Measurements from ENCODE around the gene SMIM38. TPM values are rescaled to one million over a fixed set of nuclear protein-coding genes. Genes with fewer than 3 reads are reported as not detected.

The SMIM38 gene
- polyA plus RNA-seq, 1 of the 3 experiments (the other 2 are of a cell fraction), result 0.13 TPM

DNA sequence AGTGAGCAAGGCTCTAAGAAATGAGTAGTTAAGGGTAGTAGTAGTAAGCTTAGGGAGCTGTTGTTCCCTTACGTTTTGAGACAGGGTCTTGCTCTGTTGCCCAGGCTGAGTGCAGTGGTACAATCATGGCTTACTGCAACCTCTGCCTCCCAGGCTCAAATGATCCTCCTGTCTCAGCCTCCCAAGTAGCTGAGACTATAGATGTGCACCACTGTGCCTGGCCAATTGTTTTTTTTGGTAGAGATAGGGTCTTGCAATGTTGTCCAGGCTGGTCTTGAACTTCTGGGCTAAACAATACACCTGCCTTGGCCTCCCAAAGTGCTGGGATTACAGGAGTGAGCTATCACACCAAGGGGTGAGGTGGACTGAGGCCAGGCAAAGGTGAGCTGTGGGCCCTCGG lies 10.0 kb downstream of the SMIM38 start:
- no peaks in the 10 kb centered on the region for H3K79me2 ChIP-seq (ENCODE audit: insufficient read depth)
- POLR2A ChIA-PET, result no interaction called here
- peaks cover 7% of the 10 kb centered on the region for H3F3A ChIP-seq (replicated peaks; ENCODE audit: insufficient read depth)
- H3K4me1 ChIP-seq (ENCODE audit: control insufficient read depth in 1 of 2, insufficient read depth in 2 of 2, low read depth in 1 of 2, low read length in 1 of 2), result peaks cover 5 to 13% of the 10 kb centered on the region in 2 experiments; a peak in 3 of 4 replicates
- no peak overlapping the region for H3K9ac ChIP-seq
- H2AFZ ChIP-seq (ENCODE audit: low read depth), result no peak overlapping the region
- CTCF ChIA-PET, result no interaction called here
- H4K20me1 ChIP-seq (ENCODE audit: insufficient read depth), result no peaks in the 10 kb centered on the region
- no peak overlapping the region for H3K27ac ChIP-seq (ENCODE audit: low read depth in 2 of 2, low read length in 1 of 2)
- WGBS (ENCODE audit: low lambda C conversion rate), result 77% methylated on average over 1 of the region's 2 CpGs
- peaks cover 0 to 4% of the 10 kb centered on the region in 2 experiments for H3K36me3 ChIP-seq (replicated peaks in 1 of 2; ENCODE audit: control insufficient read depth in 1 of 2, insufficient read depth in 2 of 2, low read length in 1 of 2)
- TF ChIP-seq NFIC (IDR thresholded peaks at IDR 0.05; ENCODE audit: borderline replicate concordance) (no peak), GATA2 (CRISPR knock-in tag; IDR thresholded peaks at IDR 0.05) (no peak), SIN3A (IDR thresholded peaks at IDR 0.05; ENCODE audit: borderline replicate concordance, low read depth, low read length) (no peak), TEAD4 (IDR thresholded peaks at IDR 0.05; ENCODE audit: borderline replicate concordance, insufficient read depth) (no peak), TAF1 (IDR thresholded peaks at IDR 0.05; ENCODE audit: borderline replicate concordance, low read depth, low read length) (no peak), YY1 (IDR thresholded peaks at IDR 0.05; ENCODE audit: low read depth) (no peak), POLR2AphosphoS5 (IDR thresholded peaks at IDR 0.05; ENCODE audit: low read depth, low read length) (no peak)
- TF ChIP-seq, protein P1, sequence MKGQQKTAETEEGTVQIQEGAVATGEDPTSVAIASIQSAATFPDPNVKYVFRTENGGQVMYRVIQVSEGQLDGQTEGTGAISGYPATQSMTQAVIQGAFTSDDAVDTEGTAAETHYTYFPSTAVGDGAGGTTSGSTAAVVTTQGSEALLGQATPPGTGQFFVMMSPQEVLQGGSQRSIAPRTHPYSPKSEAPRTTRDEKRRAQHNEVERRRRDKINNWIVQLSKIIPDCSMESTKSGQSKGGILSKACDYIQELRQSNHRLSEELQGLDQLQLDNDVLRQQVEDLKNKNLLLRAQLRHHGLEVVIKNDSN (IDR thresholded peaks at IDR 0.05; ENCODE audit: borderline replicate concordance, low read depth), result no peak
- TF ChIP-seq, protein P2, sequence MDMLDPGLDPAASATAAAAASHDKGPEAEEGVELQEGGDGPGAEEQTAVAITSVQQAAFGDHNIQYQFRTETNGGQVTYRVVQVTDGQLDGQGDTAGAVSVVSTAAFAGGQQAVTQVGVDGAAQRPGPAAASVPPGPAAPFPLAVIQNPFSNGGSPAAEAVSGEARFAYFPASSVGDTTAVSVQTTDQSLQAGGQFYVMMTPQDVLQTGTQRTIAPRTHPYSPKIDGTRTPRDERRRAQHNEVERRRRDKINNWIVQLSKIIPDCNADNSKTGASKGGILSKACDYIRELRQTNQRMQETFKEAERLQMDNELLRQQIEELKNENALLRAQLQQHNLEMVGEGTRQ (IDR thresholded peaks at IDR 0.05; ENCODE audit: borderline replicate concordance, low read depth, low read length), result no peak
- TF ChIP-seq, protein P3, sequence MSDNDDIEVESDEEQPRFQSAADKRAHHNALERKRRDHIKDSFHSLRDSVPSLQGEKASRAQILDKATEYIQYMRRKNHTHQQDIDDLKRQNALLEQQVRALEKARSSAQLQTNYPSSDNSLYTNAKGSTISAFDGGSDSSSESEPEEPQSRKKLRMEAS (IDR thresholded peaks at IDR 0.05; ENCODE audit: low read depth), result no peak
- no peak for DNase-seq
- peaks cover 10% of the 10 kb centered on the region; the same call in 1 of the 2 replicates for H3K9me3 ChIP-seq
- no peaks in the 10 kb centered on the region for H3K9me2 ChIP-seq
- no peaks in the 10 kb centered on the region for H3K27me3 ChIP-seq (ENCODE audit: insufficient read depth)
- no peak overlapping the region for H3K4me2 ChIP-seq
- no peak overlapping the region for H3K4me3 ChIP-seq (ENCODE audit: low read depth in 2 of 2, low read length in 1 of 2)

DNA sequence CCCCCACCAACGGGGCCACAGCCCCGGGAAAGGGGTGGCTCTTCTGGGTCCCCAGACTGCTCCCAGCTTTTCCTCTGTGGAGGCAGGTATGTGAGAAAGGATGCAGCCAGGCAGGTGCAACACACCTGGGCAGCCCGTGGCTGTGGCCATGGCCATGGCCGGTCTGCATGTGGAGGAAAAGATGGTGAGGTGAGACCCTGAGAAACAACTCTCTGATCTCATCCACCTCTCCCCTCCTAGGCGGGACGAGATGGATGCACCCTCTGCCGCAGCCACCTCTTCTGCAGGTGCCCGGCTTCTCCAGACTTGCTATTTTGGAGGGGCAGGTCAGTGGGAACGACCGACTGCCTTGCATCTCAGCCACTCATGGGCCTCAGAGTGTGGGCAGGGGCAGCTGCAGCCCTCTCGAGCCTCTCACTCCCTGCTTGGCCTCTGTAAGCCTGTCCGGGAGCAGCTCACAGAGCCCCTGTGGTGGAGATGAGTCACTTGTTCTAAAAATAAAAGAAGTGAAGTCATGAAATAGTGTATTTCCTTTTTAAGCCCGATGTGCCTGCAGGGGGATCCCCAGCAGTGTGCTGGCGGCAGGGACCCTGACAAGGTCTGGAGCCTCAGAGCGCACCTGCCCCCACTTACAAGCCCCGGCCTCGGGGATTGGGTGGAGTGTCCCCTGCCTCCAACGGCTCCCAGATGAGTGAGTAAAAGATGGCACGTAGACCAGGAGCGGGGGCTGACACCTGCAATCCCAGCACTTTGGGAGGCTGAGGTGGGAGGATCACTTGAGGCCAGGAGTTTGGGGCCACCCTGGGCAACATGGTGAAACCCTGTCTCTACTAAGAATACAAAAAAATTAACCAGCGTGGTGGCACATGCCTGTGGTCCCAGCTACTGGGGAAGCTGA lies 10.7 kb downstream of the SMIM38 start:
- no peak overlapping the region for H3K4me3 ChIP-seq (ENCODE audit: low read depth in 2 of 2, low read length in 1 of 2)
- CTCF ChIA-PET, result no interaction called here
- no peaks in the 10 kb centered on the region for H3K27me3 ChIP-seq (ENCODE audit: insufficient read depth)
- no peaks in the 10 kb centered on the region for H3K9me2 ChIP-seq
- H2AFZ ChIP-seq (ENCODE audit: low read depth), result 0 out of 2 replicates have a peak overlapping the region, but pooled peaks have one; percentile 32
- H3K9ac ChIP-seq, result peak overlapping the region; percentile 15; the same call in 1 of the 2 replicates
- peaks cover 0 to 4% of the 10 kb centered on the region in 2 experiments for H3K36me3 ChIP-seq (replicated peaks in 1 of 2; ENCODE audit: control insufficient read depth in 1 of 2, insufficient read depth in 2 of 2, low read length in 1 of 2)
- H3K4me2 ChIP-seq, result peak overlapping the region; percentile 43
- H4K20me1 ChIP-seq (ENCODE audit: insufficient read depth), result no peaks in the 10 kb centered on the region
- H3K4me1 ChIP-seq (ENCODE audit: control insufficient read depth in 1 of 2, insufficient read depth in 2 of 2, low read depth in 1 of 2, low read length in 1 of 2), result peaks cover 8 to 13% of the 10 kb centered on the region in 2 experiments; a peak in 3 of 4 replicates
- 42% methylated on average over 18 of the region's 21 CpGs for WGBS (ENCODE audit: low lambda C conversion rate)
- H3K79me2 ChIP-seq (ENCODE audit: insufficient read depth), result no peaks in the 10 kb centered on the region
- POLR2A ChIA-PET, result no interaction called here
- peak; percentile 46 for DNase-seq
- H3F3A ChIP-seq (replicated peaks; ENCODE audit: insufficient read depth), result peaks cover 7% of the 10 kb centered on the region
- H3K27ac ChIP-seq (ENCODE audit: low read depth in 2 of 2, low read length in 1 of 2), result peak overlapping the region in 1 of 2 experiments; percentile 32; a peak in 2 of 4 replicates
- H3K9me3 ChIP-seq, result peaks cover 10% of the 10 kb centered on the region; the same call in 1 of the 2 replicates
- TF ChIP-seq, protein P4, sequence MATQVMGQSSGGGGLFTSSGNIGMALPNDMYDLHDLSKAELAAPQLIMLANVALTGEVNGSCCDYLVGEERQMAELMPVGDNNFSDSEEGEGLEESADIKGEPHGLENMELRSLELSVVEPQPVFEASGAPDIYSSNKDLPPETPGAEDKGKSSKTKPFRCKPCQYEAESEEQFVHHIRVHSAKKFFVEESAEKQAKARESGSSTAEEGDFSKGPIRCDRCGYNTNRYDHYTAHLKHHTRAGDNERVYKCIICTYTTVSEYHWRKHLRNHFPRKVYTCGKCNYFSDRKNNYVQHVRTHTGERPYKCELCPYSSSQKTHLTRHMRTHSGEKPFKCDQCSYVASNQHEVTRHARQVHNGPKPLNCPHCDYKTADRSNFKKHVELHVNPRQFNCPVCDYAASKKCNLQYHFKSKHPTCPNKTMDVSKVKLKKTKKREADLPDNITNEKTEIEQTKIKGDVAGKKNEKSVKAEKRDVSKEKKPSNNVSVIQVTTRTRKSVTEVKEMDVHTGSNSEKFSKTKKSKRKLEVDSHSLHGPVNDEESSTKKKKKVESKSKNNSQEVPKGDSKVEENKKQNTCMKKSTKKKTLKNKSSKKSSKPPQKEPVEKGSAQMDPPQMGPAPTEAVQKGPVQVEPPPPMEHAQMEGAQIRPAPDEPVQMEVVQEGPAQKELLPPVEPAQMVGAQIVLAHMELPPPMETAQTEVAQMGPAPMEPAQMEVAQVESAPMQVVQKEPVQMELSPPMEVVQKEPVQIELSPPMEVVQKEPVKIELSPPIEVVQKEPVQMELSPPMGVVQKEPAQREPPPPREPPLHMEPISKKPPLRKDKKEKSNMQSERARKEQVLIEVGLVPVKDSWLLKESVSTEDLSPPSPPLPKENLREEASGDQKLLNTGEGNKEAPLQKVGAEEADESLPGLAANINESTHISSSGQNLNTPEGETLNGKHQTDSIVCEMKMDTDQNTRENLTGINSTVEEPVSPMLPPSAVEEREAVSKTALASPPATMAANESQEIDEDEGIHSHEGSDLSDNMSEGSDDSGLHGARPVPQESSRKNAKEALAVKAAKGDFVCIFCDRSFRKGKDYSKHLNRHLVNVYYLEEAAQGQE (IDR thresholded peaks at IDR 0.05; ENCODE audit: low read depth, low read length), result no peak
- TF ChIP-seq, protein P5, sequence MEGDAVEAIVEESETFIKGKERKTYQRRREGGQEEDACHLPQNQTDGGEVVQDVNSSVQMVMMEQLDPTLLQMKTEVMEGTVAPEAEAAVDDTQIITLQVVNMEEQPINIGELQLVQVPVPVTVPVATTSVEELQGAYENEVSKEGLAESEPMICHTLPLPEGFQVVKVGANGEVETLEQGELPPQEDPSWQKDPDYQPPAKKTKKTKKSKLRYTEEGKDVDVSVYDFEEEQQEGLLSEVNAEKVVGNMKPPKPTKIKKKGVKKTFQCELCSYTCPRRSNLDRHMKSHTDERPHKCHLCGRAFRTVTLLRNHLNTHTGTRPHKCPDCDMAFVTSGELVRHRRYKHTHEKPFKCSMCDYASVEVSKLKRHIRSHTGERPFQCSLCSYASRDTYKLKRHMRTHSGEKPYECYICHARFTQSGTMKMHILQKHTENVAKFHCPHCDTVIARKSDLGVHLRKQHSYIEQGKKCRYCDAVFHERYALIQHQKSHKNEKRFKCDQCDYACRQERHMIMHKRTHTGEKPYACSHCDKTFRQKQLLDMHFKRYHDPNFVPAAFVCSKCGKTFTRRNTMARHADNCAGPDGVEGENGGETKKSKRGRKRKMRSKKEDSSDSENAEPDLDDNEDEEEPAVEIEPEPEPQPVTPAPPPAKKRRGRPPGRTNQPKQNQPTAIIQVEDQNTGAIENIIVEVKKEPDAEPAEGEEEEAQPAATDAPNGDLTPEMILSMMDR (IDR thresholded peaks at IDR 0.05), result peak; percentile 48
- TF ChIP-seq, protein P3 (IDR thresholded peaks at IDR 0.05; ENCODE audit: low read depth), result peak; percentile 43; the same call in 1 of the 2 replicates
- TF ChIP-seq TCF12 (IDR thresholded peaks at IDR 0.05) (peak; percentile 58), RXRA (IDR thresholded peaks at IDR 0.05; ENCODE audit: borderline replicate concordance, low read depth) (no peak; the same call in 1 of the 2 replicates), MEF2A (IDR thresholded peaks at IDR 0.05; ENCODE audit: borderline replicate concordance, low read depth) (peak; percentile 99)
- TF ChIP-seq, protein P6, sequence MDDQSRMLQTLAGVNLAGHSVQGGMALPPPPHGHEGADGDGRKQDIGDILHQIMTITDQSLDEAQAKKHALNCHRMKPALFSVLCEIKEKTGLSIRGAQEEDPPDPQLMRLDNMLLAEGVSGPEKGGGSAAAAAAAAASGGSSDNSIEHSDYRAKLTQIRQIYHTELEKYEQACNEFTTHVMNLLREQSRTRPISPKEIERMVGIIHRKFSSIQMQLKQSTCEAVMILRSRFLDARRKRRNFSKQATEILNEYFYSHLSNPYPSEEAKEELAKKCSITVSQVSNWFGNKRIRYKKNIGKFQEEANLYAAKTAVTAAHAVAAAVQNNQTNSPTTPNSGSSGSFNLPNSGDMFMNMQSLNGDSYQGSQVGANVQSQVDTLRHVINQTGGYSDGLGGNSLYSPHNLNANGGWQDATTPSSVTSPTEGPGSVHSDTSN (IDR thresholded peaks at IDR 0.05), result 0 out of 2 replicates have a peak, but pooled peaks have one; percentile 12

Measured in SK-N-SH (cell line).